ENCODE results near the gene IDNK.

GRCh38 chr9:83655433-83655832, 32.5 kb downstream of the IDNK start:
- no peak for TF ChIP-seq GATA3 (IDR thresholded peaks at IDR 0.05; ENCODE audit: low read depth, low read length)
- TF ChIP-seq GATA2 (IDR thresholded peaks at IDR 0.05; ENCODE audit: low read depth, low read length), result no peak
